Neural progenitor cell (in vitro differentiated cells): Measurements from ENCODE around the gene DDX5. TPM values are rescaled to one million over a fixed set of nuclear protein-coding genes. Genes with fewer than 3 reads are reported as not detected.

Experiments
- DNase-seq: peaks from one replicate; pipeline ENCODE4 v3.0.0-alpha.2; 2016; ENCODE audit warnings: low spot score
- H2AFZ ChIP-seq: fragments of 200-600 bp; sonication (generic); replicated peaks from 2 replicates; pipeline ENCODE4 v1.6.1; 2016; ENCODE audit warnings: antibody characterized with exemption
- H3F3A ChIP-seq: fragments of 200-600 bp; sonication (generic); 2 replicates; pipeline ENCODE4 v1.6.1; 2016; ENCODE audit warnings: antibody characterized with exemption, low read depth
- H3K27ac ChIP-seq: fragments of 200-600 bp; sonication (generic); 2 replicates; pipeline ENCODE4 v1.5.1; 2016; ENCODE audit warnings: mild to moderate bottlenecking
- H3K27me3 ChIP-seq: fragments of 200-600 bp; sonication (generic); 2 replicates; pipeline ENCODE4 v1.6.1; 2016; ENCODE audit warnings: mild to moderate bottlenecking, moderate library complexity
- H3K36me3 ChIP-seq: fragments of 200-600 bp; sonication (generic); 2 replicates; pipeline ENCODE4 v1.5.1; 2016
- H3K4me1 ChIP-seq: fragments of 200-600 bp; sonication (generic); 2 replicates; pipeline ENCODE4 v1.6.1; 2016; ENCODE audit warnings: mixed run types
- H3K4me2 ChIP-seq: fragments of 200-600 bp; sonication (generic); 2 replicates; pipeline ENCODE4 v1.6.1; 2016
- H3K4me3 ChIP-seq: fragments of 200-600 bp; sonication (generic); 2 replicates; pipeline ENCODE4 v1.5.1; 2016
- H3K79me2 ChIP-seq: fragments of 200-600 bp; sonication (generic); 2 replicates; pipeline ENCODE4 v1.6.1; 2016; ENCODE audit warnings: low read depth
- H3K9ac ChIP-seq: fragments of 200-600 bp; sonication (generic); 2 replicates; pipeline ENCODE4 v1.6.1; 2016
- H3K9me3 ChIP-seq: fragments of 200-600 bp; sonication (generic); 2 replicates; pipeline ENCODE4 v1.5.1; 2016; ENCODE audit warnings: low read depth
- H4K20me1 ChIP-seq: fragments of 200-600 bp; sonication (generic); 2 replicates; pipeline ENCODE4 v1.6.1; 2016; ENCODE audit warnings: low read depth
- H3K27ac Mint-ChIP-seq: 3 replicates; pipeline ENCODE4 v1.8.0; 2021; ENCODE audit warnings: mixed read lengths
- H3K27me3 Mint-ChIP-seq: 2 replicates; pipeline ENCODE4 v1.8.0; 2022; ENCODE audit warnings: low read depth, mild to moderate bottlenecking, inconsistent platforms, moderate library complexity, mixed read lengths; ENCODE audit not compliant: insufficient read depth
- H3K36me3 Mint-ChIP-seq: 3 replicates; pipeline ENCODE4 v1.8.0; 2021; ENCODE audit warnings: mixed read lengths
- H3K4me1 Mint-ChIP-seq: 3 replicates; pipeline ENCODE4 v1.8.0; 2021; ENCODE audit warnings: mixed read lengths
- H3K4me3 Mint-ChIP-seq: 3 replicates; pipeline ENCODE4 v1.8.0; 2021; ENCODE audit warnings: mild to moderate bottlenecking, moderate library complexity, mixed read lengths
- H3K9me3 Mint-ChIP-seq: 3 replicates; pipeline ENCODE4 v1.8.0; 2020; ENCODE audit warnings: mixed read lengths
- EZH2 ChIP-seq: fragments of 200-600 bp; sonication (generic); IDR thresholded peaks from 2 replicates; pipeline ENCODE4 v1.6.1; 2017; ENCODE audit warnings: antibody characterized with exemption, mild to moderate bottlenecking, moderate library complexity
- EZH2phosphoT487 ChIP-seq: fragments of 200-600 bp; sonication (generic); IDR thresholded peaks from 2 replicates; pipeline ENCODE4 v1.6.1; 2017; ENCODE audit warnings: antibody characterized with exemption
- total RNA-seq: library from RNA; depleted of rRNA; stranded (reverse); fragments of >200 nt; gene quantifications from 2 replicates; pipeline ENCODE4 v1.2.3, GENCODE V29; 2015; ENCODE audit warnings: low replicate concordance
- TF ChIP-seq, protein P1 (sequence below): fragments of 200-600 bp; sonication (generic); IDR thresholded peaks from 2 replicates; pipeline ENCODE4 v1.5.1; 2017; ENCODE audit warnings: antibody characterized with exemption, mild to moderate bottlenecking

DDX5 gene
- total RNA-seq, 1 donor from 2014 or later, result 967 TPM

DNA sequence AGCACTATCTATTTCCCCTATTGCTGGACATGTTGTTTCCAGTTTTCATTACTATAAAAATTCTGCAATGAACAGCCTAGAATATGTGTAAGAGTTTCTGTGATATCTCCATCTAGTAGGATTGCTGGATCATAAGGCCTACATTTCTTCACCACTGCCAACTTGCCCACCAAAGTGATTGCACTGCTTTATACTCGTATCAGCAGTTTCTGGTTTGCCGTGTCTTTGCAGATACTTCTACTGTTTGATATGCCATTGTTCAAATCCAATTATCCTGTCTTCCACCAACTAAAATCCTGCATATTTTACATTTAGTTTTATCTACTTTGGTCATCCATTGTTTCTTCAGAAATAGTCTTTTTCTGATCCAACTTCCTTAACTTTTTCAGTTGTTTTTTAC, 21.8 kb upstream of the DDX5 start:
- Histone ChIP-seq H3K9me3 (no peaks in the 10 kb centered on the region), H2AFZ (no peak overlapping the region), H3F3A (no peaks in the 10 kb centered on the region), H4K20me1 (no peaks in the 10 kb centered on the region), H3K4me1 (no peaks in the 10 kb centered on the region), H3K27ac (no peak overlapping the region), H3K36me3 (peaks cover 43% of the 10 kb centered on the region), H3K27me3 (no peaks in the 10 kb centered on the region), H3K79me2 (peaks cover 3% of the 10 kb centered on the region), H3K4me2 (no peak overlapping the region), H3K4me3 (no peak overlapping the region), H3K9ac (no peak overlapping the region)
- DNase-seq, result no peak
- TF ChIP-seq, protein P1, sequence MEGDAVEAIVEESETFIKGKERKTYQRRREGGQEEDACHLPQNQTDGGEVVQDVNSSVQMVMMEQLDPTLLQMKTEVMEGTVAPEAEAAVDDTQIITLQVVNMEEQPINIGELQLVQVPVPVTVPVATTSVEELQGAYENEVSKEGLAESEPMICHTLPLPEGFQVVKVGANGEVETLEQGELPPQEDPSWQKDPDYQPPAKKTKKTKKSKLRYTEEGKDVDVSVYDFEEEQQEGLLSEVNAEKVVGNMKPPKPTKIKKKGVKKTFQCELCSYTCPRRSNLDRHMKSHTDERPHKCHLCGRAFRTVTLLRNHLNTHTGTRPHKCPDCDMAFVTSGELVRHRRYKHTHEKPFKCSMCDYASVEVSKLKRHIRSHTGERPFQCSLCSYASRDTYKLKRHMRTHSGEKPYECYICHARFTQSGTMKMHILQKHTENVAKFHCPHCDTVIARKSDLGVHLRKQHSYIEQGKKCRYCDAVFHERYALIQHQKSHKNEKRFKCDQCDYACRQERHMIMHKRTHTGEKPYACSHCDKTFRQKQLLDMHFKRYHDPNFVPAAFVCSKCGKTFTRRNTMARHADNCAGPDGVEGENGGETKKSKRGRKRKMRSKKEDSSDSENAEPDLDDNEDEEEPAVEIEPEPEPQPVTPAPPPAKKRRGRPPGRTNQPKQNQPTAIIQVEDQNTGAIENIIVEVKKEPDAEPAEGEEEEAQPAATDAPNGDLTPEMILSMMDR, result no peak
- TF ChIP-seq EZH2, result no peak
- TF ChIP-seq EZH2phosphoT487, result no peak
- Mint-ChIP-seq H3K27ac (no peak overlapping the region), H3K9me3 (no peaks in the 10 kb centered on the region), H3K4me1 (no peaks in the 10 kb centered on the region), H3K36me3 (peaks cover 34% of the 10 kb centered on the region), H3K27me3 (no peaks in the 10 kb centered on the region), H3K4me3 (no peak overlapping the region)

DNA sequence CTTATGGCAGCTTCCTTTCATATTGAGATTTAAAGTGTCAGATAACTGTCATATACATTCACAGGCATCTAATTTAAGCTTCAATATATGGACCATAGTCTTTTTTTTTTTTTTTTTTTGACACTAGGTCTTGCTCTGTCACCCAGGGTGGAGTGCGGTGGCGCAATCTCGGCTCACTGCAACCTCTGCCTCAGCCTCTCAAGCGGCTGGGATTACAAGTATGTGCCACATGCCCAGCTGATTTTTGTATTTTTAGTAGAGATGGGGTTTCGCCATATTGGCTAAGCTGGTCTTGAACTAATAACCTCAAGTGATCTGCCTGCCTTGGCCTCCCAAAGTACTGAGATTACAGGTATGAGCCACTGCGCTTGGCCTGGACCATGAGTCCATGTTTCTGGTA, 14.3 kb upstream of the DDX5 start:
- no peak for TF ChIP-seq EZH2
- TF ChIP-seq, protein P1, result no peak
- TF ChIP-seq EZH2phosphoT487, result no peak
- H3K9me3 Mint-ChIP-seq, result no peaks in the 10 kb centered on the region
- H3K27ac Mint-ChIP-seq, result no peak overlapping the region
- H4K20me1 ChIP-seq, result peaks cover under 1% of the 10 kb centered on the region
- H3K9ac ChIP-seq, result no peak overlapping the region
- H3K27ac ChIP-seq, result no peak overlapping the region
- H3K4me2 ChIP-seq, result no peak overlapping the region
- no peaks in the 10 kb centered on the region for H3K27me3 Mint-ChIP-seq
- no peaks in the 10 kb centered on the region for H3K27me3 ChIP-seq
- H3F3A ChIP-seq, result no peaks in the 10 kb centered on the region
- no peaks in the 10 kb centered on the region for H3K9me3 ChIP-seq
- H3K36me3 Mint-ChIP-seq, result peaks cover 30% of the 10 kb centered on the region
- H3K4me3 Mint-ChIP-seq, result no peak overlapping the region
- peaks cover 20% of the 10 kb centered on the region for H3K79me2 ChIP-seq
- H3K4me1 Mint-ChIP-seq, result no peaks in the 10 kb centered on the region
- H3K4me3 ChIP-seq, result no peak overlapping the region
- no peak for DNase-seq
- H3K4me1 ChIP-seq, result no peaks in the 10 kb centered on the region
- peaks cover 13% of the 10 kb centered on the region for H3K36me3 ChIP-seq
- H2AFZ ChIP-seq, result no peak overlapping the region

DNA sequence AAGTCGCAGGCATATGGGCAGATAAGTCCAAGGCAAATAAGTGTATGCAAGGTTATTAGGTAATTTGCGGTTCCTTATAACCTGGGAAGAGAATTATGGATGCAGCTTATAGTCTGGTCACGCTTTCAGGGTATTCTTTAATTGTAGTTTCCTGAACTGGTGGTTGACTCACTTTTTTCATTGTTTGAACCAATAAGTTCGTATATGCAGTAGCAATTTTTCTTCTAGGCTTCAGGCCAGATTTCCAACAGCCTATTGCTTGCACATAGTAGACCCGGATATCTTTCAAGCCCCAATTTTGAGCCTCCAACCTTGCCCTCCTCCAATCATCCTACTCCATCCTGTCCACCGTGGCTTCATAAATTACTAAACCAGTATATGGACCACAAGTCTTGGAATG, 13.5 kb upstream of the DDX5 start:
- Histone ChIP-seq H3K4me3 (no peak overlapping the region), H3K9ac (no peak overlapping the region), H2AFZ (no peak overlapping the region), H3K36me3 (peaks cover 17% of the 10 kb centered on the region), H3K4me1 (no peaks in the 10 kb centered on the region), H3K9me3 (no peaks in the 10 kb centered on the region), H3K79me2 (peaks cover 27% of the 10 kb centered on the region), H3K4me2 (no peak overlapping the region), H3K27ac (no peak overlapping the region), H4K20me1 (peaks cover 5% of the 10 kb centered on the region), H3K27me3 (no peaks in the 10 kb centered on the region), H3F3A (no peaks in the 10 kb centered on the region)
- Mint-ChIP-seq H3K27ac (no peak overlapping the region), H3K4me1 (no peaks in the 10 kb centered on the region), H3K36me3 (peaks cover 34% of the 10 kb centered on the region), H3K9me3 (no peaks in the 10 kb centered on the region), H3K27me3 (no peaks in the 10 kb centered on the region), H3K4me3 (no peak overlapping the region)
- no peak for DNase-seq
- TF ChIP-seq EZH2phosphoT487, result no peak
- TF ChIP-seq, protein P1, result no peak
- no peak for TF ChIP-seq EZH2
